GM21529 (cell line): ENCODE data around the gene ASB6.
"Not testable (repeated sequence)": the region's sequence is repeated elsewhere in the genome, so short reads cannot be mapped to it uniquely, and the experiment has no call there.

ENCODE experiments used
- ATAC-seq: cut with Tn5 transposase; IDR thresholded peaks from one replicate; pipeline ENCODE4 v1.9.1; 2021; ENCODE audit not compliant: unreplicated experiment

ASB6 gene

GRCh38 chr9:129644902-129645301, 3.0 kb upstream of the ASB6 start:
- no peak for ATAC-seq

DNA sequence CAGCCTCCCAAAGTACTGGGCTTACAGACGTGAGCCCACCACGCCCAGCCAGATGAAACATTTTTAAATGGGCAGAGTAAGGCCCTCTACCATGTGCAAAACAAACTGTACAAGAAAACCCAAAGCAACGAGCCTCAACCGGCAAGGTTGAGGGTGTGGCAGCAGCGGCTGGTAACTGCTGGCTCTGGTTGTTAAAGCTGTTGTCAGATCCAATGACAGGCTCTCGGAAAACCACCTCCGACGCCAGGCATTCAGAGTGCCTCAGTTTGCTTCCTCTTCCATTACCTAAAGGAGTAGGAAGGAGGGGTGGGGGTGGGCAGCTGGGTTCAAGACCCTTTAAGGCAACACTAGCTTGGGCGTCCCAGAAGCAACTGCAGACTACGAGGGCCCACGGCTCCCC, 2.4 kb upstream of the ASB6 start:
- ATAC-seq: no peak

- no peak for ATAC-seq
Measured at GRCh38 chr9:129643706-129644105, 1.8 kb upstream of the ASB6 start.

DNA sequence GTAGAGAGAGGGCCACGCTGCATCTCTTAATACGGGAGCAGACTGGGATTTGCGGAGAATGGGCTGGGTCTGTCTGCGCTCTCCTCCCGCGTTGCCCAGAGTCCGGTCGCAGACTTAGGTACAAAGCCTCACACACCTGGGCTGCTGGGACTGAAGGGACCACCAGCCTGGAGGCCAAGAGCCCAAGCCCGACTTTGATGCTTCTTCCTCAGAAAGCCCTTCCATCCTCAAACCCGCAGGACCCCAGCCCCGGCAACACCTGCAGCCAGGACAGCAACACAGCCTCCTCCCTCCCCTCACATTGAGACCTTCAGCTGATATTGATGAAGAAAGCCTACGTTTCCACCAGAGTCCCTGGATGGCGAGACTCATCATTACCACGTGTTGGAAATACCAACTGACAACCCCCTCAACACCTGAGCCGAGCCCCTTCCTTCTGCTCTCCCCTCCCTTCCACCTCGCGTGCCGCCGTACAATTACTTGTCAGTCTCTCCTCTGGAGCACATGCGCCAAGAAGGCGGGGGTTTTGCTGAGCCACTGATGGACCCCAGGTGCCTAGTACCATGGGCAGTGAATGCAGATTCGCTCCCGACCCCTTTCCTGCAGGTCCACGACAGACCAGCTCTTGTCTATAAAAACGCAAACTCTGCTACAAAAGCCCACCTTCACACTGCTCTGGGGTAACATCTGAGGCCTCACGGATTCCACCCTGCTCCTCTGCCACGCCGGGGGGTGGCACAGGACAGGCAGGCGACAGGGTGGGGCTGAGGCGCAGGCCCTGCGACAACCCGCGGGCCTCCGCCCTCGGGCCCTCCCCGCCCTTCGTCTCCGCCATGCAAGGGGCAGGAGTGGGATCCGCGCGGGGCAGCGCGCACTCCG, 841 bp downstream of the ASB6 start:
- ATAC-seq: no peak

GRCh38 chr9:129640086-129640870, 1.7 kb downstream of the ASB6 start:
- ATAC-seq: no peak

DNA sequence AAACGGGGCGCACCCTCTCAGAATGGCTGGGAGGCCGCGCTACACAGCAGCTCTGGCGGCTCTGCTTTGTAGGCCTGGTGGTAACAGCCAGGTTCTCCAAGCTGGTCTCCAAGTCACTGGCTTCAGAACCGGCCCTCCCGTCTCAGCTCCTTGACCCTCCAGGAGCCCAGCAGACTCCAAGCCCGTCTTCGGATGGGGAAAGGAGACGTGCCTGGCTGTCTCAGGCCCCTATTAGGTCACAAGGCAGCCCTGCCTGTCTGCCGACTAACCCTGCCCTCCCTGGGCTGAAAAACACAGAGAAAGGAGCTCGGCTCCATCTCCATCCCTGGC, 2.2 kb downstream of the ASB6 start:
- ATAC-seq: no peak

DNA sequence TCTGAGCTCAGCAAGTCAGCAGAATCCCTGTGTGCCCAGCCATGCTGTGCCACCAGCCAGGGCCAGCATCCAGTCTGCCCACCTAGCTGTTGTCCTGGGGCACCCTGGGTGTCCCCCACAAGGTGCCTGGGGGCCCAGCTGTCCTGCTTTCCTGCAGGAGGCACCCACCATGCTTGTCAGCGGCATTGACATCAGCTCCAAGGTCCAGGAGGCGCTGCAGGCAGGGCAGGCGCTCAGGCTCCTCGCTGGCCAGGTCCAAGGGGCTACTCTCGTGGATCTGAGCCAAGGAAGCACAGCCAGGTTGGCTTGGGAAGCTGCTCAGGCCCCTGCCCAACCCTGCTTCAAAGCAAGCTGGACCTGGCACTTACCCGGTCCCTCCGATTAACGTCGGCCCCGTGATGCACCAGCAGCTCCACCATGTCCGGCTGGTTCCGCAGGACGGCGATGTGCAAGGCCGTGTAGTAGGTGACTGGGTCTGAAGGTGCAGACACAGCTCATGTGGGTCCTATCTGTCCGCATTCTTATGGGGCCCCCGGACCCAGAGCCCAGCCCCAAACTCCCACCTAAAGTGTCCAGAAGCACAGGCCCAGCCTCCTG, 2.8 kb downstream of the ASB6 start:
- ATAC-seq: no peak

DNA sequence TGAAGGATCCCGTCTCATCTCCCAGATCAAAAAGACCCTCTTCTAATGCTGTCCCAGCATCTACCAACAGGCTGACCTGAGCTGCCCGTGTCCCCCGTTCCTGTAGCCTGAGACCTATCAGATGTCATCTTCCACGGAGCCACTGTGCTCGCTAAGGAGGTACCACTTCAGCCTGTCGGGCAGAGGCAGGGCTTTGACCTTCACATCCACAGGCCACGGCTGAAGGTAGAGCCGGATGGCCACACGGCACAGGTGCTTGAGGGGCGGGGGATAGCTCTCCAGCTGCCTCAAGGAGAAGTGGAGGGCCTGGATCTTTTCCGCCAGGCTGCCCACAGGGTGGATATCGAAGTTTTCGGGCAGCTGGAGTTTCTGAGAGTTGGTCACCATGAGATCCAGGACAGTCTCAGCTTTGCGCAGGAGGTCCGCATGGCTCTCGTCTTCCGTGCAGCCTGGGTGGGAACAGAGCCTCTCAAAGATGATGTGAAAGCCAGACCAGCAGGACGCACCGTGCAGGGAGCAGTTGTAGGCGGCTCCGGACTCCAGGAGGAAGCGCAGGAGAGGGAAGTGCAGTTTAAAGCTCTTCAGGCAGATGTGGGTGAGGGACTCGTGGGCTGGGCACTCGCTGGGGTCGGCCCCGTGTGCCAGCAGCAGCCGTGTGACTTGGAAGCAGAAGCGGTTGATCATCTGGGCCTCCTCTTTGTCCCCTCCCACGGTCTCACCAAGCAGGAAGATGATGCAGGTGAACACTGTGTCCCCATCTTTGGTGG, 4.1 kb downstream of the ASB6 start:
- ATAC-seq: no peak

DNA sequence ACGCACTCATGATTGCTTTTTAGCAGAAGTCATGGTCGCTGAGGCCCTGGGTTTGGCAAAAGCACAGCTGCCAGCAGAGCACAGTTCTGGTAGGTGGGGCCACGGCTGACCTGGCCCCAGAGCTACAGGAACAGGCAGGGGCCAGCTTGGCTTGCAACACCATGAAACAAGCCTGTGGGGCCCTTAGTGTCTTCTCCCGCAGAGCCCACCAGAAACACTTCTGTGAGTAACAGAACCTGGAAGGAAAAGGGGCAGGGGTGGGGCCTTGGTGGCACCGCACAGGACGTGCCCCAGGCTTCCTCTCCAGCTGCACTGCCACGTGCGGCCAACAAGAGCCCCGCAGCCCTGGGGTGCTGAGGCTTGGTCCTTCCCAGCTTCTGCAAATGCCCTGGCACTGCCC, 4.8 kb downstream of the ASB6 start:
- ATAC-seq: no peak

DNA sequence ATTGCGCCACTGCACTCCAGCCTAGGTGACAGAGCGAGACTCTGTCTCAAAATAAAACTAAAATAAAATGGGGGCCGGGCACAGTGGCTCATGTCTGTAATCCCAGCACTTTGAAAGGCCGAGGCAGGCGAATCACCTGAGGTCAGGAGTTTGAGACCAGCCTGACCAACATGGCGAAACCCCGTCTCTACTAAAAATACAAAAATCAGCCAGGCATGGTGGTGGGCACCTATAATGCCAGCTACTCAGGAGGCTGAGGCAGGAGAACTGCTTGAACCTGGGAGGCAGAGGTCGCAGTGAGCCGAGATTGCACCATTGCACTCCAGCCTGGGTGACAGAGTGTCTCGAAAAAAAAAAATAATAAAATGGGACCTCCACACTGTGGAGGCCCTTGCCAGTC, 5.6 kb downstream of the ASB6 start:
- ATAC-seq: not testable (repeated sequence)

GRCh38 chr9:129635099-129636065, 6.6 kb downstream of the ASB6 start:
- no peak for ATAC-seq

DNA sequence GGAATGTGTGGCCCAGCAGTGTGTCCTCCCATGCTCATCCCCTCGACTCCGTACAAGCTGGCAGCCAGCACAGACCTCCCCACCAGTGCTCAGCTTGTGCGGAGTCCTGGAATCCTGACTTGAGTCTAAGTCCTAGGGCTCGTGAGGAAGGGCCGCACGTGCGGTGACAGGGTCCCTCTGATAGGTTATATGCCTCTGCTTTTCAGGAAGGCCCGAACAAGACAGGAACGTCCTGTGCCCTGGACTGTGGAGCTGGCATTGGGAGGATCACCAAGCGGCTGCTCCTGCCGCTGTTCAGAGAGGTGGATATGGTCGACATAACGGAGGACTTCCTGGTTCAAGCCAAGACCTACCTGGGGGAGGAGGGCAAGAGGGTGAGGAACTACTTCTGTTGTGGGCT, 8.1 kb downstream of the ASB6 start:
- ATAC-seq: no peak

GRCh38 chr9:129633207-129633606, 8.7 kb downstream of the ASB6 start:
- ATAC-seq: no peak

GRCh38 chr9:129632460-129632859, 9.5 kb downstream of the ASB6 start:
- no peak for ATAC-seq

DNA sequence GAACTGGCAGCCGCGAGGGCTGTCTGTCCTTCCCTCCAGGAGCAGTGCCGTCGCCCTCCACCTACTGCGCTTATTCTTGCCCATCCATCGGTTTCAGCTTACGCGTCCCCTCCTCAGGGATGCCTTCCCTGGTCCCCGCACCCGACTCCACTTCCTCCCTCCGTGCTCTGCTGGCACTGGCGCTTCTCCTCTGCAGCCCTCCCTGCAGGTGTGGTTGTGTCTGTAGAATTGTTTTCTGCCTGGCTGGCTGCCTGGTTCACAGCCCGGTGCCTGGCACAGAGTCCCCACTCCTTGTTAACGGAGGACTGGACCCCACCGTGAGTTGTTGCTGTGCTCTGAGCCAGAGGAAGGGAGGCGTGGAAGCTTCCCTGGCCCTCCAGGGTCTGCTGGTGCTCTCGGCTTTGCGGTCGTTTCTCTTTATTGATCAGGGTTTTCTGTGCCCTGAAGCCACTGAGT, 10.2 kb downstream of the ASB6 start:
- ATAC-seq: no peak

- ATAC-seq: no peak
Measured at GRCh38 chr9:129630967-129631673, 10.8 kb downstream of the ASB6 start.

- no peak for ATAC-seq
Measured at GRCh38 chr9:129629251-129629820, 12.6 kb downstream of the ASB6 start.

DNA sequence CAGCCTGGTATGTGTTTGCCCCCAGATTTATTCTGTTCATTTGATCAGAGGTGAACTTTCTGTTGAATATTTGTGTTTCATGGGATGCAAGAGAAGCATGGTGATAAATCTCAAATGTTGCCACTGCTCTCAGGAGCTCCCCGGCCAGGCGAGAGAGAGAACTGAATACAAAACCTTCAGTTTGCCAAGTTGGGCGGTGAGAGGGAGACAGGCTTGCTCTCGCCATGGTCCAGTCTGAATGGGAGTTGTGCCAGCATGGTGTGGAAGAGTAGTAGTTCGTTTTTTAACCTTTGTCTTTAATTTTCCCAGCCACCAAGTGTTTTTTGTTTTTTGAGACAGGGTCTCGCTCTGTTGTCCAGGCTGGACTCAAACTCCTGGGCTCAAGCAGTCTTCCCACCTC, 13.2 kb downstream of the ASB6 start:
- ATAC-seq: no peak
